HG02588 (cell line): ENCODE measurements around the gene DIPK1B.
"Not testable (repeated sequence)": the region's sequence is repeated elsewhere in the genome, so short reads cannot be mapped to it uniquely, and the experiment has no call there.

ENCODE experiments used
- ATAC-seq: cut with Tn5 transposase; IDR thresholded peaks from one replicate; pipeline ENCODE4 v1.9.1; 2021; ENCODE audit warnings: mild to moderate bottlenecking, moderate library complexity; ENCODE audit not compliant: unreplicated experiment

The DIPK1B gene

DNA sequence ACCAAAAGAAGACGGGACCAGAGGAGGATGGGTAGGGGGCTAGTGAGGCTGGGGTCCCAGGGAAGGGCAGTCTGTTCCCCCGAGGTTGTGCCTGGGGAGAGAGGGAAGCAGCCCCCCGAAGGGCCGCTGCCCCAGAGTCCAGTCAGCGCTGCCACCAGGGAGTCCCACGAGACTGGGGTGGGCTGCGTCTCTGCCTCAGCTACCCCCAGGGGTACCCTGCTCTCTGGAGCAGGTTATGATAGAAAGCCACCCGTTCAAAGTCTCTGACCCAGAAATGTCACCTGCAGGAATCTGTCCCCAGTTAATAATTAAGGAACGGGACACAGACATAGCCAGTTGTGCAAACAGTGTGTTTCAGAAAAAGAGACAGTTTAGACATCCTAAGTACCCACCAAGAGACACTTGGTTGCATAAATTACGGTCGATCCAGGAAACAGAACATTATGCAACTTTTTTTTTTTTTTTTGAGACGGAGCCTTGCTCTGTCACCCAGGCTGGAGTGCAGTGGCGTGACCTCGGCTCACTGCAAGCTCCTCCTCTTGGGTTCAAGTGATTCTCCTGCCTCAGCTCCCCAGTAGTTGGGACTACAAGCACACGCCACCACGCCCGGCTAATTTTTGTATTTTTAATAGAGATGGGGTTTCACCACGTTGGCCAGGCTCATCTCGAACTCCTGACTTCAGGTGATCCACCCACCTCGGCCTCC lies 14.4 kb upstream of the DIPK1B start:
- ATAC-seq, result no peak

DNA sequence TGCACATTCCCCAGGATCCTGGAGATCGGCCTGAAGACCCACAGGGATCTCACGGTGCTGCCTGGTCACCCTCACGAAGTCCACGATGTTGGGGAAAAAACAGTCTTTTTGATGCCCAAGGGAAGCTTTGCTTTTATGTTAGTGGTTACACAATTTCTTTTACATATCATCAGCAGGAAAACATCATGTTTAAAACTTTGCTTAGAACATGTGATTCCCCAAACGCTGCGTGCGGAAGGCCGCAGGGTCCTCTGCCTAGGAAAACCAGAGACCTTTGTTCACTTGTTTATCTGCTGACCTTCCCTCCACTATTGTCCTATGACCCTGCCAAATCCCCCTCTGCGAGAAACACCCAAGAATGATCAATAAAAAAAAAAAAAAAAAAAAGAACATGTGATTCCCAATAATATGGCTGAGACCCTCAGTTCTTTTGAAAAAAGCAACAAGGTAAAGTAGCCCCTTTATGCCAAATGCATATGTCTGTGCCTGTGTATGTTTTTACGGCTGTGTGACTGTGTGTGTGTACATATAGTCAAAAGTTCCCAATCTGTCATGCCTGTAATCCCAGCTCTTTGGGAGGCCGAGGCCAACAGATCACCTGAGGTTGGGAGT lies 13.6 kb upstream of the DIPK1B start:
- no peak for ATAC-seq

DNA sequence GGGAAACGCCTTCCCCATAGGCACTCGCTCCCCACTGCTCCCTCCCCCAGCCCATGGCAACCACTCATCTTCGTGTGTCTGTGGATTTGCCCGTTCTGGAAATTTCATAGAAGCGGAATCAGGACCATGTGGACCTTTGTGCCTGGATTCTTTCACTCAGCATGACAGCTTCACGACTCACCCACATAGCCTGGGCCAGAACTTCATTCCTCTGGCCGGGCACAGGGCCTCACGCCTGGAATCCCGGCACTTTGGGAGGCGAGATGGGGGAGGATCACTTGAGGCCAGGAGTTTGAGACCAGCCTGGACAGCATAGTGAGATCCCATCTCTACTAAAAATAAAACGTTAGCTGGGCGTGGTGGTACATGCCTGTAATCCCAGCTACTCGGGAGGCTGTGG lies 12.1 kb upstream of the DIPK1B start:
- ATAC-seq, result no peak

DNA sequence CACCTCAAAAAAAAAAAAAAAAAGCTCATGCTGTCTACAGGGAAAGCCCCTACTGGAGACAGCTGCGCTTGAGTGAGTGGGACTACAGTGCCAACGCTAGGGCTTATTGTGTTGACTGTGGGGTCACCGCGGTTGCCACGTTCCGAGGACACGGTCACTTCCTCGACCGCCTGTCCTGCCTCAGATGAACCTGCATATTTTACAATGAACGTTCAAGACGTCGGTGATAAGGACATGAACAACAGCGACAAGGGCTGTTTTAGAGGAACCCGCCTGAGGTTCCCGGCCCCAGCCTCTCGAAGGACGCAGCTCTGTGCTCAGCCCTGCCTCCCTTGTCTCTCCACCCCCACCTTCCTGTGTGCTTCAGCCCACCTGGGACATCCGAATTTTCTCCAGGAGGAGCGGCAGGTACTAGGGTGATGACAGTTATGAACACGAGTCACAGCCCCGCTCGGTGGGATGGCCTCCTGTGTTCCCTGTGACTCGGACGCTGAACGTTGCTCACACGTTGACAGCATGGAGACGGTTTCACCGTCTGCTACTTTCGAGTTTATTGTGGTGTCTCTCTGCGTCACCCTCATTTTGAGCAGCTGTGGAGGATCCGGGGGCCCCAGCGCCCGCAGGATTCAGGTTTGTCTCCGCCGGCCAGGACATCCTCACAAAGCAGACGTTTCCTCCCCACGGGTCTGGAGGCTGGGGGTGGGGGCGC lies 11.3 kb upstream of the DIPK1B start:
- ATAC-seq, result no peak

DNA sequence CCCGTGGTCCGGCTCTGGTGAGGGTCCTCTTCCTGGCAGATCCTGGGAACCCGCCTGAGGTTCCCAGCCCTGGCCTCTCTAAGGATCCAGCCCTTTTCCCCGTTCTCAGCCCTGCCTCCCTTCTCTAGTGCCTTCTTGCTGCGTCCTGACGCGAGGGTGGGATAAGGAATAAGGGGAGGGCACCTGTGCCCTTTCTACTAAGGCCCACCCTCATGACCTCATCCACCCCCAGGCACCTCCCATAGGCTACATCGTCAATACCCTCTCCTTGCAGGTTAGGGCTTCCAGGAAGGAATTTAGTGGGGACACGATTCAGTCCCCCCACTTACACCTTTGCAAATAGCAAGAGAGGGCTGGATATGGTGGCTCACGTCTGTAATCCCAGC lies 10.7 kb upstream of the DIPK1B start:
- ATAC-seq, result no peak

DNA sequence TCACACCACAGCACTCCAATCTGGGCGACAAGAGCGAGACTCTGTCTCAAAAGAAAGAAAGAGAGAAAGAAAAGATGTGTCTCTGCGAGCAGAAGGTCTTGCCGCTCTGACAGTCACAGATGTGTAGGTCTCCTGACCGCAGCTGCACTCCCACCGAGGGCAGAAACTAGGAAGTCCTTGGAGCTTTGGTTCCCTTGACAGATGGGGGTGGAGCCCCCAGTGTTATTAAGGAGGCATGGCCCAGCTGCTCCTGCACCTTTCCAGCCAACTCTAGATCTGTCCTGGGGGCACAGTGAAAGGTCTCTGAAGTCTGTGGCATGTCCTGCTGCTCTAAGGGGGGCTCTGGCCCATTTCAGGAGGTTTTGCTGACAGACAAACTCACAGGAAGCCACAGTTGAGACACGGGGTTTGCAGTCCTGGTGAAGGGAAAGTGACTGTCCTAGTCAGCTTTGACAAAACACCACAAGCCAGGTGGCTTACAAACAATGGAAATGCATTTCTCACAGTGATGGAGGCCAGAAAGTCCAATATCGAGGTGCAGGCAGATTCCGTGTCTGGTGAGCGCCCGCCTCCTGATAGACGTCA lies 9.0 kb upstream of the DIPK1B start:
- ATAC-seq, result no peak

DNA sequence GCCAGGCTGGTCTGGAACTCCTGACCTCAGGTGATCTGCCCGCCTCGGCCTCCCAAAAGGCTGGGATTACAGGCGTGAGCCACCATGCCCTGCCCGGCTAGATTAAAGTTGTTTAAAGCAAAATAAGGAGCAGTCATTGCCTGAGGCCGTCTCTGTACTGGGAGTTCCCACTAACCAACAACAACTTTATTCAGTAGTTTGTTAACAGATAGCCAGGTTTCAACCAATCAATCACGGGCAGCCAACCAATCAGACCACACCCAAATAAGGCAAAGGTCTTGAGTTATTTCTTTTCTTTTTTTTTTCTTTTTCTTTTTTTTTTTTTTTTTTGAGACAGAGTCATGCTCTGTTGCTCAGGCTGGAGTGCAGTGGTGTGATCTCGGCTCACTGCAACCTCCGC lies 7.6 kb upstream of the DIPK1B start:
- ATAC-seq, result not testable (repeated sequence)

DNA sequence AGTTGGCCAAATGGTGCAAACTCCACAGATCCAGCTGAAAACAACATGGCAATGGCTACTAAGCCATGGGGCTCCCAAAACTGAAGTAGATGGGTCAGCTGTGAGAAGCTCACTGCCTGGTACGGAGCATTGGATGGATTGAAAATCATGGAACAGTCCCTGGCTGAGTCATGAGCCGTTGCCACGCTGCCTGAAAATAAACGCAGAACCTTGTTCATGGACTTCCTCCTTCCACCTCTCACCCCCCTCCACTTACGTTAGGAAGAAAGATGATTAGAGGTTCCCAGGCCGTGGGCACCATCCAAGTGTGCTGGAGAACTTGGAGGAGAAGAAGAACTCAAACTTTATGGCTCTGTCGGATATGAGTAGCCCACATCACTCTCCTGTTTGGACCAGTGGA lies 6.8 kb upstream of the DIPK1B start:
- no peak for ATAC-seq

DNA sequence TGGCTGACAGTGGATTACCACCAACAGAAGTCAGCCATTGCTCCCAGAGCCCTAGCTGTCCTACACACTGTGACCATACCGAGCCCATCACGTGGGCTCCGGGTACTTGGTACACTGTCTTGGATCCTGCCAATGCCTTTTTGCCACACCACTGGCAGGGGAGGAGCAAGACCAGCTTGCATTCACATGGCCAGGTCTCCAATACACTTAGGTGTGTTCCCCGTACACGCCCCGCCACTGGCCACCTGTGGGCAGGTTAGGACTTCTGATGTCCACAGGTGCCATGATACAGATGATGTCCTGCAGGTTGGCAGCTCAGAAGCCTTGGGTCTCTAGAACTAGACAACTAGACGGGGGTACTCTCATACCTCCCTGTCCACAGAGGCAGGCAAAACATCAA lies 5.4 kb upstream of the DIPK1B start:
- ATAC-seq, result no peak

DNA sequence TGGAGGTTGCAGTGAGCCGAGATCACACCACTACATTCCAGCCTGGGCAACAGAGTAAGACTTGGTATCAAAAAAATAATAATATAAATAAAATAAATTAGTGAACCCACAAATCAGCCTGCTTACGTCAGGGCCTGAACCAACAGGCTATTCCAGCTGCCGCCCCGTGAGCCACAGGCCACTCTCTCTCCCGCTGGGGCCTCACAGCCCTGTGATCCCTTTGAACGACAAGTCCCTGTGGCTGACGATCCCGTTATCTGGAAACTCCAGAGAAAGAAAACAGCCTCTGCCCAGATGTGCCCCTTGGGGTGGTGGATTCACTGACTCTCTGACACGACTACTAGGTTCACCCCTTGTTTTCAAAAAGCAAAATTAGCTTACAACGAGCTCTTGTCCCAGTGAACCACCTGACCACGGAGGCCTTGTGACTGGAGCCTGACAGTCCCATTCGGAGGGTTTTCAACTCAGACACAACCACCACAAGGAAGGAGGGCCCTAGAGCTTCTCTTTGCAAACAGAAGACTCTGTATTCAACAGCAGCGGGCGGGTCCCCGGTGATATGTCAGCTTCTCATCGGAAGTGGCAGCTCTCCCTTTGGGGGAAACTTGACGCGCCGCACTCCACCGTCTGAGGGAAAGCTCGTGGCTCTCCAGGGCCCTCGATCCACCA lies 4.4 kb upstream of the DIPK1B start:
- ATAC-seq, result no peak

DNA sequence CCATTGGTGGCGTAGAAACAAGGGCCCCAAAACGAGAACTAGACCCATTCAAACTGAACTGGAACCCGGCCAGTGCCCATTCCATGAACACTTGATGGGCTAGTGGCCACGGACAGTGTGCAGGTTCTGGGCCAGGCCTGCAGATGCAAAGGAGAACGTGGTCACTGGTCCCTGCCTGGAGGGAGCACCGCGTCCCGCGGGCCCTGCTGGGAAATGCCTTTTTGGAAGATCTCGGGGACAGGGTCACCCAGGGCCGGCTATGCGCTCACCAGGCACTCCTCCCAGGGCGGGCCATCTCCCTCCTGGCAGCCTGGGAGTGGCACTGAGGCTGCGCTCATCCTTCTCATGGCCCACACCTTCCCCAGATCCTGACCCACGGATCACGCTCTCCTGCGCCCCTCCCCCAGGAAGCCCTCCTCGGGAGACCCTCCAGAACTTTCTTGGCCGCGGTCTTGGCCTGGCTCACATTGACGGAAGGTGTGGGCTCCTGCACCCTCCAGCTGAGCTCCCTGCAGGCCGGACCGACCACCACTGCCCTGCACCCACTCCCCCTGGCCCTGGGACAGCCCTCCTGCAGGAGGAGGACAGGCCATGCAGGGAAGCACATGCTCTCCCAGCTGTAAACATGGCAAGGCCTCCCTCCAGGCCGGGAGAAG lies 2.8 kb upstream of the DIPK1B start:
- no peak for ATAC-seq

DNA sequence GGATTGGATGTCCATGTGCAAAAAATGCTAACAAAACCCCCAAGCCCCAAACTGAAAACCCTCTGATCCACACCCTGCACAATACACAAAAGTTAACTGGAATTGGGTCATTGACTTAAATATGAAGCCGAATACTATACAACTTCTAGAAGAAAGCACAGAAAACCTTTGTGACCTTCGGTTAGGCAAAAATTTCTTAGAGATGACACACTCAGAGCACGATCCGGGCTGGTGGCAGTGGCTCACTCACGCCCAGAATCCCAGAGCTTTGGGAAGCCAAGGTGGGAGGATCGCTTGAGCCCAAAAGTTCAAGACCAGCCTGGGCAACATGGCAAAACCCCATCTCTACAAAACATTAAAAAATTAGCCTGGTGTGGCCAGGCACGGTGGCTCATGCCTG lies 1.8 kb upstream of the DIPK1B start:
- ATAC-seq, result no peak

DNA sequence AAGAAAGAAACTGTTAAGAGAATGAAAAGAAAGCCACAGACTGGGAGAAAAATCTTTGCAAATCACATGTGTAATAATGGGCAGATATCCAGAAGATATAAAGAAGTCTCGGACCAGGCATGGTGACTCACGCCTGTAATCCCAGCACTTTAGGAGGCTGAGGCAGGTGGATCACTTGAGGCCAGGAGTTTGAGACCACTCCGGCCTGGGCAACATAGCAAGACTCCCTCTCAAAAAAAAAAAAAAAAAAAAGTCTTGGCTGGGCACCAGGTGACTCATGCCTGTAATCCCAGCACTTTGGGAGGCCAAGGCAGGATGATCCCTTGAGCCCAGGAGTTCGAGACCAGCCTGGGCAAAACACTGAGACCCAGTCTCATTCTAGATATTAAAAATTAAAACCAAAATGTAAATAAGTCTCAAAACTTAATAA lies 1.1 kb upstream of the DIPK1B start:
- ATAC-seq, result not testable (repeated sequence)

DNA sequence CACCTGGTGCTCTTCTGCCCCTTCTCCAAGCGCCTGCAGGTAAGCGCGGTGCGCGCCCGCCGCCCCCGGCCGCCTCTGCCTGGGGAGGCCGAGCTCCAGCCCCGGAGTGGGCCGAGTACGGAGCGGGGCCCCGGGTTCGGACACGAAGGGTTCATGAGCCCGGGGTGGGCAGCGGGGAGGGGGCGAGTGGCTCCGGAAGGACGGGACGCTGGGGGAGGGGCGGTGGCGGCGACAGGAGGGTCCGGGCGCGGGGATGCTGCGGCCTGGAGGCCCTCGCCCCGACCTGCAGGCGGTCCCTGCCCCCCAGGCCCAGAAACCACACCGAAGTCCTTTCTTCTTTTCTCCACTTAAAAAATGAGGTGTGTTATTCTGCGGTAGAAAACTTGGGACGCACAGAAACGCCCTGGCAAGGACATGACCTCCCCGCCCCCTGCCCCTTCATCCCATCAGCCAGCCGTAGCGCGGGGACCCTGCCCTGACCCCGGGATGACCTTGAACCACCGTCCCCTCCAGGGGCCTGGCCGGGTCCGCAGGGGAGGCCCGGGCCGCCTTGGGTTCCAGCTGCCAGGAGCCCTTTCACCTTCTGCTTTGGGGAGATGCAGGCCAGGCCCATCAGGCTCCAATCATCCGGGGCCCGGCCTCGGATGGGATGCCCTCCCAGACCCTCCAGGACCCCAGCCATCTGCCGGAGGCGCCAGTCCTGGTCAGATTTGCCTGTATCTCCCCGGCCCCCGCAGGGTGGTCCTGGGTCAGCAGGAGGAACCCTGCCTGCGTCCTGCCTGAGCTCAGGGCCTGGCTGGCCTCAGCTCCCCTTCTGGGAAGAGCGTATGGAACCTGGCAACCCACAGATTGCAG lies 545 bp downstream of the DIPK1B start:
- ATAC-seq, result no peak

DNA sequence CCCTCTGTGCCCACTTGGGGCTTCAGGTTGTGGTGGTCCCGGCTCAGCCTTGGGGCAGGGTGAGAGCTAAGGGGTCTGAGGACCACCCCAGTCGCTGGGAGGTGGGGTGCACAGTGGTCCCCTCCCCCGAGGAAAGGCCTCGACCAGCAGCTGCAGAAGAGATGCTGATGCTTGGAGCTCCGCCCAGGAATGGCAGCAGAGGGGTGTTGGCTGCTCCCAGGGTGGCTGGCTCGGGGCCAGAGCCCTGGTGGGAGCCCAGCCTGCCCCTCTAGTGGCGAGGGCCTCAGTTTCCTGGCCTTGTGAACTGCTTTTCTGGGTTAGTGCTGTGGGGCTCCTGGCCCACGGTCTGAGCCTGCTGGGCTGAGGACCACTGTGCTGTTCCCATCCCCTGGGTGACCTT lies 1.2 kb downstream of the DIPK1B start:
- ATAC-seq, result no peak

DNA sequence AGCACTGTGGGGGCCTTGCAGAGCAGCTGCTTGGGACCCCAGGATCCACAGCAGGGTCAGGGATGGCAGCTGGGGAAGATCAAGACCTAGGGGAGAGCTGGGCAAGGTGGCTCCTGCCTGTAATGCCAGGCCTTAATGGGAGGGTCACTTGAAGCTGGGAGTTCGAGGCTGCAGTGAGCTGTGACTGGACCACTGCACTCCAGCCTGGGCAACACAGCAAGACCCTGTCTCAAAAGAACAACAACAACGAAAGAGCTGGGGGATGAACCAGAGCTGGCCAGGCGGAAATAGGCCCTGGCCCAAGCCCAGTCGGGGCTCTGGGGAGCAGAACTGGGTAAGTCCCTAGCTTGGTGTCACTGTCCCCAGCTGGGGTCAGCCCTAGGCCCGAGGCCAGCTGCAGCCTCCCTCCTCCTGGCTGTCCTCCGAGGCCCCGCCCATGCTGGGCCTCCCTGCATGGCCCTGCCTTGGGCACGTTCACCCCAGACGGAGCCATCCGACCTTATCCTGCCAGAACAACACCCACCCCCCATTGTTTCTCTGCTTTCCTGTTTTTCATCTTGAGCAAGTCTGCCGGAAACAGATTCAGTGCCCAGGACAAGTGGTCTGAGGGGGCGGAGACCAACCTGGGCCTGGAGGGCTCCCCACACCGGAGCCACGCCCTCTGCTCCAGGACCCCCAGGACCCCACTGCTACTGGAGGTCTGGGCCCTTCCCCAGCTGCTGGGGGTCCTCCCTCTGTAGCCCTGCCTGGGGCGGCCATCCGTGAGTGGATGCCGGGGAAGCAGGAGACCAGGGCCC lies 1.9 kb downstream of the DIPK1B start:
- no peak for ATAC-seq

DNA sequence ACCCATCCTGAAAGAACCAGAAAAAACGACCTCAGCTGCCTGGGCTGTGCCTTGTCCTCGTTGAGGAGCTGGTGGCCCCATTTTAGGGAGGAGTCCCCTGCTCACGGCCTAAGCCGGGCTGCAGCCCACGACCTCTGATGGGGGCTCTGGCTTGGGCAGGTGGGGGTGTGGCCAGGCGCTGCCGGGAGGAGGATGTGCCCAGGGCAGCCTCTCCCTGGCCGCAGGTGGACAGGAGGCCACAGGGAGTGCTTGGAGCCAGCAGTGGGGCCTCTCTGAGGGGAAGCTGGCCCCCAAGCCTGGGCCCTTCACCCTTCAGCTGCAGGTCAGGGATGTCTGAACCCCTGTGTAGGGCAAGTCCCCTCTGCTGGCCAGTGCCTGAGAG lies 2.5 kb downstream of the DIPK1B start:
- no peak for ATAC-seq

DNA sequence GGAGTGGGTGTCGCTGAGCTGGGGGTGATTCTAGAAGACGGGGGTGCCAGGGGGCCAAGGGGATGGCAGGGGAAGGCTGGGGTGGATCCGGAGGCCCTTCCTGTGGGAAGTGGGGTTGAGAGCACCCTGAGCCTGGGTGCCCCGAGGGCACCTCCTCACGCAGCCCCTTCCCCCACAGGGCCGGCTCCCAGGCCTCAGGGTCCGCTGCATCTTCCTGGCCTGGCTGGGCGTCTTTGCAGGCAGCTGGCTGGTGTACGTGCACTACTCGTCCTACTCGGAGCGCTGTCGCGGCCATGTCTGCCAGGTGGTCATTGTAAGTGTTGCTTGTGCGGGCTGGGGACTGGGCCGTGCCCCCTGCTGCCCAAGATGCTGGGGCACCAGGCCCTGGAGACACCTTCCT lies 5.0 kb downstream of the DIPK1B start:
- no peak for ATAC-seq
